CD4-positive, alpha-beta memory T cell (primary cell): ENCODE measurements around the gene COG7. TPM values are rescaled to one million over a fixed set of nuclear protein-coding genes. Genes with fewer than 3 reads are reported as not detected.

Experiments
- CTCF ChIA-PET: fragments of 350-600 bp; sonication (Branson Sonifier 250); formaldehyde crosslinking; loops from one replicate; lab custom pipeline; 2021; ENCODE audit warnings: inconsistent platforms; ENCODE audit not compliant: partially characterized antibody; lab: Charles Lee
- POLR2A ChIA-PET: fragments of 350-600 bp; sonication (Branson Sonifier 250); formaldehyde crosslinking; loops from one replicate; lab custom pipeline; 2021; ENCODE audit not compliant: partially characterized antibody; lab: Charles Lee
- DNase-seq, 5 donors: peaks; one replicate each; pipeline versions ENCODE4 v3.0.0 to v3.0.0-alpha.2; 2020 to 2022; ENCODE audit warnings: mixed read lengths in 1 of 5
- H3K27ac ChIP-seq: one replicate; pipeline ENCODE4 v1.7.0; 2013; ENCODE audit warnings: low read depth, low read length
- H3K27me3 ChIP-seq: 2 replicates; pipeline ENCODE4 v1.7.0; 2013; ENCODE audit warnings: mild to moderate bottlenecking, low read length, moderate library complexity; ENCODE audit not compliant: insufficient read depth
- H3K36me3 ChIP-seq: 2 replicates; pipeline ENCODE4 v1.7.0; 2013; ENCODE audit warnings: mild to moderate bottlenecking, low read length, moderate library complexity; ENCODE audit not compliant: insufficient read depth
- H3K4me1 ChIP-seq: 2 replicates; pipeline ENCODE4 v1.7.0; 2013; ENCODE audit warnings: mild to moderate bottlenecking, low read length, moderate library complexity; ENCODE audit not compliant: insufficient read depth
- H3K4me3 ChIP-seq, 2 donors: one replicate each; pipeline ENCODE4 v1.7.0; 2013; ENCODE audit warnings: low read length in 2 of 2, mild to moderate bottlenecking in 1 of 2
- H3K9me3 ChIP-seq, 2 donors: one replicate each; pipeline ENCODE4 v1.7.0; 2013; ENCODE audit warnings: low read length in 2 of 2, control low read depth in 1 of 2; ENCODE audit not compliant: control insufficient read depth in 1 of 2
- H3K27ac Mint-ChIP-seq, 7 donors: one replicate each; pipeline ENCODE4 v1.8.0; 2020 to 2021; ENCODE audit warnings: mixed read lengths in 7 of 7, mild to moderate bottlenecking in 6 of 7, inconsistent platforms in 3 of 7, moderate library complexity in 3 of 7
- H3K27me3 Mint-ChIP-seq, 2 donors: one replicate each; pipeline ENCODE4 v1.8.0; 2020 to 2021; ENCODE audit warnings: mixed read lengths in 2 of 2
- H3K36me3 Mint-ChIP-seq, 2 donors: one replicate each; pipeline ENCODE4 v1.8.0; 2020 to 2021; ENCODE audit warnings: mixed read lengths in 2 of 2, inconsistent platforms in 1 of 2, mild to moderate bottlenecking in 1 of 2
- H3K4me1 Mint-ChIP-seq, 4 donors: one replicate each; pipeline ENCODE4 v1.8.0; 2020 to 2021; ENCODE audit warnings: mixed read lengths in 4 of 4, mild to moderate bottlenecking in 1 of 4
- H3K4me3 Mint-ChIP-seq, 8 donors: one replicate each; pipeline ENCODE4 v1.8.0; 2020 to 2021; ENCODE audit warnings: mixed read lengths in 8 of 8, mild to moderate bottlenecking in 7 of 8, moderate library complexity in 6 of 8, inconsistent platforms in 3 of 8
- H3K9me3 Mint-ChIP-seq, 8 donors: one replicate each; pipeline ENCODE4 v1.8.0; 2020 to 2021; ENCODE audit warnings: mixed read lengths in 8 of 8, mild to moderate bottlenecking in 5 of 8, inconsistent platforms in 3 of 8, moderate library complexity in 1 of 8
- intact Hi-C: fragments of 100-400 bp; cut with micrococcal nuclease; formaldehyde crosslinking; loops from one replicate; pipeline ENCODE4 v1.15.1; 2023
- polyA plus RNA-seq, 2 donors: library from polyadenylated mRNA; unstranded; fragments of 300-500 nt; fragmentation: Illumina TruSeq; gene quantifications; one replicate each; pipeline ENCODE4 v1.2.3, GENCODE V29; 2021
- total RNA-seq, 2 experiments: library from RNA; stranded (reverse); gene quantifications; one replicate each; pipeline ENCODE4 v1.2.3, GENCODE V29; 2021

COG7 gene
- total and polyA plus RNA-seq, 4 experiments from 2014 or later, result 11.4 to 24.7 (median 16.3) TPM

GRCh38 chr16:23356941-23357340, 96.0 kb downstream of the COG7 start:
- no peaks in the 10 kb centered on the region for H3K4me1 ChIP-seq
- H3K27ac ChIP-seq, result no peak overlapping the region
- no peak overlapping the region for H3K4me3 Mint-ChIP-seq
- DNase-seq, result no peak
- peaks cover 0 to 4% (median 0%) of the 10 kb centered on the region in 8 donors for H3K9me3 Mint-ChIP-seq
- ChIA-PET CTCF (no interaction called here), POLR2A (no interaction called here)
- H3K27me3 Mint-ChIP-seq, result peaks cover 6 to 14% of the 10 kb centered on the region in 2 donors
- H3K9me3 ChIP-seq, result no peaks in the 10 kb centered on the region
- intact Hi-C loops, result no loop called here
- H3K36me3 Mint-ChIP-seq, result no peaks in the 10 kb centered on the region
- H3K4me1 Mint-ChIP-seq, result no peaks in the 10 kb centered on the region
- H3K36me3 ChIP-seq, result no peaks in the 10 kb centered on the region
- H3K27me3 ChIP-seq, result no peaks in the 10 kb centered on the region
- H3K4me3 ChIP-seq, result no peak overlapping the region
- H3K27ac Mint-ChIP-seq, result no peak overlapping the region

GRCh38 chr16:23355106-23355670, 97.8 kb downstream of the COG7 start:
- no peaks in the 10 kb centered on the region for H3K36me3 ChIP-seq
- no peak overlapping the region for H3K27ac ChIP-seq
- no peaks in the 10 kb centered on the region for H3K27me3 ChIP-seq
- no peaks in the 10 kb centered on the region for H3K4me1 ChIP-seq
- intact Hi-C loops, result no loop called here
- POLR2A ChIA-PET, result interaction anchor here (0.6 kb wide), 1 partner anchor 18 kb away, joined by 3 read pairs; no protein-coding TSS in a partner anchor
- Mint-ChIP-seq H3K27ac (no peak overlapping the region), H3K4me1 (no peaks in the 10 kb centered on the region), H3K27me3 (peaks cover 11 to 16% of the 10 kb centered on the region in 2 donors), H3K4me3 (no peak overlapping the region), H3K9me3 (peaks cover 0 to 4% (median 0%) of the 10 kb centered on the region in 8 donors), H3K36me3 (no peaks in the 10 kb centered on the region)
- H3K9me3 ChIP-seq, result no peaks in the 10 kb centered on the region
- no peak for DNase-seq
- CTCF ChIA-PET, result no interaction called here
- no peak overlapping the region for H3K4me3 ChIP-seq

GRCh38 chr16:23354246-23354645, 98.7 kb downstream of the COG7 start:
- peaks cover 10 to 15% of the 10 kb centered on the region in 2 donors for H3K27me3 Mint-ChIP-seq
- H3K9me3 Mint-ChIP-seq, result peaks cover 0 to 4% (median 0%) of the 10 kb centered on the region in 8 donors
- Histone ChIP-seq H3K27ac (no peak overlapping the region), H3K27me3 (no peaks in the 10 kb centered on the region), H3K36me3 (no peaks in the 10 kb centered on the region), H3K4me3 (no peak overlapping the region), H3K4me1 (no peaks in the 10 kb centered on the region), H3K9me3 (no peaks in the 10 kb centered on the region)
- no peaks in the 10 kb centered on the region for H3K36me3 Mint-ChIP-seq
- POLR2A ChIA-PET, result no interaction called here
- intact Hi-C loops, result no loop called here
- no peak overlapping the region for H3K27ac Mint-ChIP-seq
- no peak overlapping the region for H3K4me3 Mint-ChIP-seq
- CTCF ChIA-PET, result no interaction called here
- H3K4me1 Mint-ChIP-seq, result no peaks in the 10 kb centered on the region
- no peak for DNase-seq

- Mint-ChIP-seq H3K27ac (no peak overlapping the region), H3K36me3 (no peaks in the 10 kb centered on the region), H3K4me1 (no peaks in the 10 kb centered on the region), H3K27me3 (peaks cover 13 to 16% of the 10 kb centered on the region in 2 donors), H3K4me3 (no peak overlapping the region), H3K9me3 (peaks cover 0 to 4% (median 0%) of the 10 kb centered on the region in 8 donors)
- H3K4me1 ChIP-seq, result no peaks in the 10 kb centered on the region
- POLR2A ChIA-PET, result no interaction called here
- no peak overlapping the region for H3K27ac ChIP-seq
- intact Hi-C loops, result no loop called here
- CTCF ChIA-PET, result interaction anchor here (1.1 kb wide), 1 partner anchor 10 kb away, joined by 3 read pairs; no protein-coding TSS in a partner anchor
- no peak for DNase-seq
- no peaks in the 10 kb centered on the region for H3K27me3 ChIP-seq
- no peaks in the 10 kb centered on the region for H3K9me3 ChIP-seq
- H3K4me3 ChIP-seq, result no peak overlapping the region
- H3K36me3 ChIP-seq, result no peaks in the 10 kb centered on the region
Measured at GRCh38 chr16:23353440-23353839, 99.5 kb downstream of the COG7 start.

GRCh38 chr16:23351360-23351759, 101.6 kb downstream of the COG7 start:
- H3K4me1 ChIP-seq, result no peaks in the 10 kb centered on the region
- H3K27me3 Mint-ChIP-seq, result peaks cover 15 to 16% of the 10 kb centered on the region in 2 donors
- peaks cover 0 to 4% (median 0%) of the 10 kb centered on the region in 8 donors for H3K9me3 Mint-ChIP-seq
- no peak overlapping the region for H3K27ac Mint-ChIP-seq
- H3K9me3 ChIP-seq, result no peaks in the 10 kb centered on the region
- H3K4me3 ChIP-seq, result no peak overlapping the region
- intact Hi-C loops, result no loop called here
- no peak overlapping the region for H3K4me3 Mint-ChIP-seq
- CTCF ChIA-PET, result no interaction called here
- DNase-seq, result no peak
- no peaks in the 10 kb centered on the region for H3K36me3 ChIP-seq
- H3K27ac ChIP-seq, result no peak overlapping the region
- no peaks in the 10 kb centered on the region for H3K4me1 Mint-ChIP-seq
- no peaks in the 10 kb centered on the region for H3K36me3 Mint-ChIP-seq
- POLR2A ChIA-PET, result no interaction called here
- H3K27me3 ChIP-seq, result no peaks in the 10 kb centered on the region

- CTCF ChIA-PET, result no interaction called here
- POLR2A ChIA-PET, result no interaction called here
- H3K36me3 Mint-ChIP-seq, result no peaks in the 10 kb centered on the region
- H3K27ac Mint-ChIP-seq, result peak overlapping the region in 1 of 7 donors; percentile 48
- Histone ChIP-seq H3K4me3 (no peak overlapping the region), H3K36me3 (no peaks in the 10 kb centered on the region), H3K4me1 (no peaks in the 10 kb centered on the region), H3K27me3 (no peaks in the 10 kb centered on the region), H3K9me3 (no peaks in the 10 kb centered on the region), H3K27ac (no peak overlapping the region)
- DNase-seq, result no peak
- peaks cover 15 to 16% of the 10 kb centered on the region in 2 donors for H3K27me3 Mint-ChIP-seq
- no peaks in the 10 kb centered on the region for H3K4me1 Mint-ChIP-seq
- peaks cover 0 to 4% (median 0%) of the 10 kb centered on the region in 8 donors for H3K9me3 Mint-ChIP-seq
- no peak overlapping the region for H3K4me3 Mint-ChIP-seq
- intact Hi-C loops, result no loop called here
Measured at GRCh38 chr16:23348579-23349469, 104.2 kb downstream of the COG7 start.

GRCh38 chr16:23345237-23345636, 107.8 kb downstream of the COG7 start:
- H3K9me3 ChIP-seq, result no peaks in the 10 kb centered on the region
- no peaks in the 10 kb centered on the region for H3K36me3 ChIP-seq
- DNase-seq, result no peak
- H3K4me3 Mint-ChIP-seq, result no peak overlapping the region
- H3K4me3 ChIP-seq, result no peak overlapping the region
- no peaks in the 10 kb centered on the region for H3K9me3 Mint-ChIP-seq
- intact Hi-C loops, result no loop called here
- no peaks in the 10 kb centered on the region for H3K27me3 ChIP-seq
- POLR2A ChIA-PET, result no interaction called here
- peaks cover 12 to 19% of the 10 kb centered on the region in 2 donors for H3K27me3 Mint-ChIP-seq
- CTCF ChIA-PET, result no interaction called here
- H3K36me3 Mint-ChIP-seq, result no peaks in the 10 kb centered on the region
- H3K4me1 Mint-ChIP-seq, result no peaks in the 10 kb centered on the region
- no peaks in the 10 kb centered on the region for H3K4me1 ChIP-seq
- no peak overlapping the region for H3K27ac ChIP-seq
- H3K27ac Mint-ChIP-seq, result no peak overlapping the region
